Suppressor macrophage (primary cell): ENCODE results near the gene PRKAG1.
A peak's percentile ranks its signal among the peaks of the same experiment; 100 is the strongest.

Experiments used
- DNase-seq, 4 experiments: peaks; one replicate each; pipeline ENCODE4 v3.0.0-alpha.2; 2020 to 2022

Gene PRKAG1

GRCh38 chr12:48980953-48981756 lies 37.4 kb downstream of the PRKAG1 start:
- peak; percentile 64 to 80 (median 72) for DNase-seq

GRCh38 chr12:48980389-48980952 lies 38.1 kb downstream of the PRKAG1 start:
- DNase-seq: peak in 1 of 4 experiments; percentile 48

GRCh38 chr12:48979602-48980388 lies 38.8 kb downstream of the PRKAG1 start:
- DNase-seq: peak in 1 of 4 experiments; percentile 35

- DNase-seq: peak in 1 of 4 experiments; percentile 54
Measured at GRCh38 chr12:48978741-48979601, 39.6 kb downstream of the PRKAG1 start.

GRCh38 chr12:48978291-48978740 lies 40.3 kb downstream of the PRKAG1 start, which contains the start of gene WNT1:
Gene WNT1, plus strand, starts transcription at chr12:48978322. Its CDS starts 329 bp downstream, at chr12:48978651.
- no peak for DNase-seq

GRCh38 chr12:48977290-48978281 lies 41.0 kb downstream of the PRKAG1 start:
- DNase-seq: peak; percentile 80 to 90 (median 84)

DNA sequence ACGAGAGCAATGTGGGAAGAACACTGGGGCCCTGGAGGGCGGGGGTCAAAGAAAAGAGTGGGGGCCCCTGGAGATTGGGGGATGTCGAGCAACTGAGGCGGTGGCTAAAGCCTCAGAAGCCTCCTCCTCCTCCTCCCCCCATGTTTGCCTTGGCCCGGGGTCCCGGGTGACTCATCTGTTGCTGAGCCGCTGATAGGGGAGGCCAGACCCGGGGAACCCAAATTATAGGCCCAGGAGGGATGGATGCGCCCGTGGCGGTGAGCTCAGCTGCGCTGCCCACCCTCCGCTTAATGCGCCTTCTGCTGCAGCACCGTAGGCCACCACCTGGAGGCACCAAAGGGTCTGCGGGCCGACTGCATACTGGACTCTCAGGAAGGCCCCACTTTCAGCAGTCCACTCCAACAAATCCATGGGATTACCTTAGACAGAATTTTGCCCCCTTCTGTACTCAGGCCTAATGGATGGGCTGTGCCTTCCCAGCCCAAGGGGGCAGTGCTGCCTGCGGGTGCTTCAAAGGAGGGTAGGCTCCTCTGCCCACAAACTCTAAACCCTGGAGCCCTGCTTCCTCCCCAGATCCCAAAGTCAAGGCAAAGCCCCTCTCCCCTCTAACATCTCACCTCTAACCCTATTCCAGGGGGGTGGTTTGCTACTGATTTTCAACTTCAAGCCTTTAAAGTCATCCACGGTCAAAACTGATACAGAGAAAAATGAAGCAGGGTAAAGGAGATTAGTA lies 44.5 kb downstream of the PRKAG1 start:
- peak; percentile 52 to 71 (median 60) for DNase-seq

DNA sequence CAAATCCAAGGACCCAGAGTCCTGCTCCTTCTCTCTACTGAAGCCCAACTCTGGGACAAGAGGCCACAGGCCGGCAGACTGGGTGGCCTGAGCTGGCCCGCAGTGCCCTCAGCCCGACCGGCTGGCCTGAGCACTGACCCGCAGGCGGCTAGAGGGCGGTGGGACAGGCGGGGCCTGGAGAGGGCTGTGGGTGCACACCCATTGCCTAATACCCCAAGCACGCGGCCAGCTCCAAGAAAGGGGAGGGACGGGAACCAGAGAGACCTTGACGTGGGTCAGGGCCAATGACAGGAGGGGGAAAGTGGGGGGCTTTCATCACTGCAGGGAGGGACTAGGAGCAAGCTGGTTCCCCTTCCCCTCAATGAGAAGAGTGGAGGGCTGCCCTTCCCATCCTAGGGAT lies 45.0 kb downstream of the PRKAG1 start:
- peak; percentile 62 to 80 (median 75) for DNase-seq

GRCh38 chr12:48972952-48973483 lies 45.6 kb downstream of the PRKAG1 start:
- DNase-seq: no peak

DNA sequence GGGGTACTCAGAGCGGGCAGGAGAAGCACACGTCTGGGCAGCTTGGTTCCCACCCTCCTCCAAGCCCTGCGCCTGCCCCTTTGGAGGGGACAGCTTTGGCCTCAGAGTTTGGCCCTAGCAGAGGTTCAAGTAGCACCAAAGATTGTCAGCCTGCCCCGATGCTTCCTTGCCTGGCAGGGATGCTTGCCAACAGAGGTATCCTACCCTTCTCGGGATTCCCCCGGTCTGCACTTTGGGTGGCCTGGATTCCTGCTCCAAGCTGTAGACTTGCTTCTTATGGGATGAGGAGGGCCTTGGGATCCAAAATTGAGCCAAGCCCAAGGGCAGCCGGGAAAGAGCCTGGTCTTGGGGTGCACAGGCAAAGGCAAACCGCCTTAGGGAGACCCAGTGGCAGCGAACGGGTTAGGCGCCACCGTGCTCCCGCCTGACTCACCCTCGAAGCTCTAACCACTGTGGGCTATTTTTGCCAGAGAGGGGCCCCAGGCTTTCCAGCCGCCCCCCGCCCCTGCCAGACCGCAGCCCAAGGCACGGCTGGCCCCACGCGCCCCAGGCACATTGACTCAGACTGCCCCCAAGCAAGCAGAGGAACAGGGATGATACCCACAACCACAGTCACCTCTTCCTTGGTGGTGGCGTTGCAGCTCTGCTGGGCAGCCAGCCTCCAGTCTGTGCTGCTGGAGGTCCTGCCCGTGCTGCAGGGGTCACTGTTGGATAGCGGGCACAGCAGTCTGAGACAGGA lies 46.2 kb downstream of the PRKAG1 start:
- DNase-seq: peak in 2 of 4 experiments; percentile 37 to 46

GRCh38 chr12:48970702-48971334 lies 47.8 kb downstream of the PRKAG1 start:
- DNase-seq: no peak

DNA sequence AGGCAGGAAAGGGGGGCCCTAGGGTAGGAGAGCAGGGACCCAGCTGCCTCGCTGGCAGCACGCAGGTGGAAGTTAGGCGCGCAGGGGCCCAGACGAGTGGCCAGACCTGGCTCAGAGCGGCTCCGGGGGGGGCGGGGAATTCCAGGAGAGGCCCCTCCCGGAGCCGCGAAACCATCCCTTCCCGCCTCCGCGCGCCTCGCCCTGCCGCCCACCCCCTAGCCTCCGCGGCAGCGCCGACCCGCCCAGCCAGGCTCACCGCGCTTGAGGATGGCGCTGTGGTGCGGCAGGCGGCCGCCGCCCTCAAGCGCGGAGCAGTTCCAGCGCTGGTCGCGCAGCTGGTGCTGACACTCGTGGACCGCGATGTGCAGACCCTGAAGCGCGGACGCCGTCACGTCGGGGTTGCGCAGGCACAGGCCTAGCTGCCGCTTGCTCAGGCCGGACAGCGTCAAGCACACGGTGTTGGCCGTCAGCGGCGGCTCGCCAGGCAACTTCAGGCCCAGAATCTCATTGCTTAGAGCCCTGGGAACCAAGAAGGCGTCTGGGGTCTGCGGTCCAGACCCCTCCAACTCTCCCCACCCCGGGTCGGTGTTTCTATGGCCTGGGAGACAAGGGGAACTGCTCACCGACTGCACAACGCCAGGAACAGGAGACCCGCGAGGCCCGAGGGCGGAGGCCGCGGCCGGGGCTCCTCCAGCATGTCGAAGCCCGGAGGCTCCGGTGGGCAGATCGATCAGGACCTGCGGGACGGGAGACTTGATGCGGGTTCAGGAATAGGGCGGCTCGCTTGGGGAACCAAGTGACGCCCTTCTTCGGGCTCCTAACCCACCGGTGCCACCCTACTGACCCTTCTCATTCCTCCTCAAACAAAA lies 48.5 kb downstream of the PRKAG1 start:
- peak in 1 of 4 experiments; percentile 49 for DNase-seq

DNA sequence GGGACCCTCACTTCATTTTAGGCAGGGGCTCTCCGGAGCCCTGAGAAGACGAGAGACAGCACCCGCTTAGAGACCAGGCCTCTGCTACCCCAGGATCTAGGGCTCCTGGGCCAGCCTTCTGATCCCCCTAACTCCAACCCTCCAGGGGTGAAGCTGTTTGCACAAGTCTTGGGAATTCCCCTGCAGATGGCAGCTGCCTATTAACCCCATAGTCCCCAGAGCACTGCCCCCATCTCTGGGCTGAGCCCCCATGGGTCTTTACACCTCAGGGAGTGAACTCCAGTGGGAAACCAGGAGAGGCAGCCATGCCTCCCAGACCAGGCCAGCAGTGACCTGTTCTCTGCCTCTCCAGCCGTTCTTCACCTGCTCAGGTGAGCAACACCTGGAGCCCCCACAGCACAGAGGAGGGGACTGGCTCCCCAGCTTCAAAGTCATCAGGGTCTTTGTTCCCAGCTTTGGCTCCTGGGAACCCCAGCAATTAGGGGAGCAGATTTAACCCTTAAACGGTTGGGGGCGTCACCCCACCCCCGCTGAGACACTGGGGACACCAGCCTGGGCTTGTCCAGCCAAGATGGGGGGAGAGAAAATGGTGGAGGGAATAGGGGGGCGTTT lies 49.3 kb downstream of the PRKAG1 start:
- DNase-seq: no peak

DNA sequence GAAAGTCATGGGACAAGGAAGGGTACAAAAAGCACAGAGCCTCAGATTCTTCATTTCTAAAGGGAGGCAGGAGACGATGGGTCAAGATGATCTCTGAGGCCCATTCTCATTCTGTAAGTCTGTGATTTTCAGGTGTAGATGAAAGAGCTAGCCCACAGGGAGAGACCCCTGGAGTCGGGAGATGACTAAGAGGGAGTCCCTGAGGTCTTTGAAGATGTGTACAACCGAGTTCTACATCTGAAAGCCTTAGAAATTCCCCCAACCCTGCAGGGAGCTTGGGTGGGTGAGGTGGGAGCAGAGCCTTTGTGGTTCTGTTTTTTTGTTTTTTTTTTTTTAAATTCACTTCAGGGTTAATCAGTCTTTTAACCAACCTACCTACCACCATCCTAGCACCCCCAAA lies 50.1 kb downstream of the PRKAG1 start:
- no peak for DNase-seq

- DNase-seq: no peak
Measured at GRCh38 chr12:48967991-48968390, 50.6 kb downstream of the PRKAG1 start.

DNA sequence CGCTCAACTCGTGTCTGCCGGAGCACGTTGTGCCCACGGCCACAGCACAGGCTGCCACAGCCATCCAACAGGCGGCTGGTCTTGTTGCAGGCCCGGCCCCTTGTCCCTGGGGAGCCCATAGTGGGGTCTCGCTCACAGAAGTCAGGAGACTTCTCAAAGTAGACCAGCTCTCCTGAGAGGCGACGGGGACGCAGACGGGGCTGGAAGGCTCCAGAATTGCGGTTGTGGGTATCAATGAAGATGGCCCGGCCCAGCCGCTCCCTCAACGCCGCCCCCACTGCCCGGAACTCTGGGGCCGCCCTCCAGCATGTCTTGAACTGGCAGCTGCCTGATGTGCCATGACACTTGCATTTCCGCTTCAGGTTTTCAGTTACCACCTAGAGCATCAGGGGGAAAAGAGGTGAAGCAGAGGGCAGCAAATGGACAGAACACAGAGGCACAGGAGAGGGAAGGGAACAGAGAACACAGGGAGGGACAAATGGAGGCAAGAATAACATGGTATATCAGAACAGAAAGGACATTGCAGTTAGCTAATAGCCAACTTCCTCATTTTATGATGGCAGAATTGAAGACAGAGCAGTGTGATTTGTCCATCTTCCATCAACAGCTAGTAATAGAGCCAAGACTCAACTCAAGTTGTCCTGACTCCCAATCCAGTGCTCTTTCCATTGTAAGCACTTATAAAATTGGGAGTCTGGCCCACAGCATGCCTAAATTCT lies 52.2 kb downstream of the PRKAG1 start:
- DNase-seq: peak in 3 of 4 experiments; percentile 7 to 64 (median 61)
